ENCODE measurements around the gene CCDC171. TPM values are rescaled to one million over a fixed set of nuclear protein-coding genes. Genes with fewer than 3 reads are reported as not detected.

Gene CCDC171
- total RNA-seq, 1 donor from 2014 or later = 2.9 TPM

GRCh38 chr9:15965246-15965745, 412.5 kb downstream of the CCDC171 start:
- no peak for TF ChIP-seq CTCF (IDR thresholded peaks at IDR 0.05)
- intact Hi-C loops (cut with DNase I) = no loop called here
- no peak overlapping the region for H3K4me3 ChIP-seq
- H3K27ac ChIP-seq = no peak overlapping the region
- ATAC-seq = no peak
- H3K27me3 ChIP-seq (ENCODE audit: low read depth) = no peaks in the 10 kb centered on the region
- DNase-seq = no peak
- no peaks in the 10 kb centered on the region for H3K36me3 ChIP-seq
- H3K9me3 ChIP-seq = no peaks in the 10 kb centered on the region
- no peaks in the 10 kb centered on the region for H3K4me1 ChIP-seq

- no peak overlapping the region for H3K27ac ChIP-seq
- ATAC-seq = no peak
- intact Hi-C loops (cut with DNase I) = no loop called here
- no peaks in the 10 kb centered on the region for H3K9me3 ChIP-seq
- no peak for DNase-seq
- H3K36me3 ChIP-seq = no peaks in the 10 kb centered on the region
- no peaks in the 10 kb centered on the region for H3K4me1 ChIP-seq
- no peak for TF ChIP-seq CTCF (IDR thresholded peaks at IDR 0.05)
- no peaks in the 10 kb centered on the region for H3K27me3 ChIP-seq (ENCODE audit: low read depth)
- H3K4me3 ChIP-seq = no peak overlapping the region
These were observed 413.6 kb downstream of the CCDC171 start for GRCh38 chr9:15966471-15966870.

GRCh38 chr9:15967068-15967467, 414.2 kb downstream of the CCDC171 start:
- no peak for DNase-seq
- no peak for TF ChIP-seq CTCF (IDR thresholded peaks at IDR 0.05)
- Histone ChIP-seq H3K27me3 (ENCODE audit: low read depth) (no peaks in the 10 kb centered on the region), H3K9me3 (no peaks in the 10 kb centered on the region), H3K36me3 (no peaks in the 10 kb centered on the region), H3K4me3 (no peak overlapping the region), H3K4me1 (no peaks in the 10 kb centered on the region), H3K27ac (no peak overlapping the region)
- intact Hi-C loops (cut with DNase I) = no loop called here
- no peak for ATAC-seq

GRCh38 chr9:15972760-15973159, 419.9 kb downstream of the CCDC171 start:
- intact Hi-C loops (cut with DNase I) = no loop called here
- ATAC-seq = no peak
- Histone ChIP-seq H3K4me3 (no peak overlapping the region), H3K27ac (no peak overlapping the region), H3K36me3 (no peaks in the 10 kb centered on the region), H3K4me1 (no peaks in the 10 kb centered on the region), H3K9me3 (no peaks in the 10 kb centered on the region), H3K27me3 (ENCODE audit: low read depth) (no peaks in the 10 kb centered on the region)
- TF ChIP-seq CTCF (IDR thresholded peaks at IDR 0.05) = no peak
- DNase-seq = no peak

GRCh38 chr9:15975101-15975778, 422.4 kb downstream of the CCDC171 start:
- H3K9me3 ChIP-seq = no peaks in the 10 kb centered on the region
- intact Hi-C loops (cut with DNase I) = no loop called here
- TF ChIP-seq CTCF (IDR thresholded peaks at IDR 0.05) = no peak
- no peaks in the 10 kb centered on the region for H3K36me3 ChIP-seq
- H3K27me3 ChIP-seq (ENCODE audit: low read depth) = no peaks in the 10 kb centered on the region
- DNase-seq = no peak
- H3K27ac ChIP-seq = no peak overlapping the region
- ATAC-seq = no peak
- no peak overlapping the region for H3K4me3 ChIP-seq
- no peaks in the 10 kb centered on the region for H3K4me1 ChIP-seq
